ENCODE measurements around the gene TLR6. TPM values are rescaled to one million over a fixed set of nuclear protein-coding genes. Genes with fewer than 3 reads are reported as not detected.

TLR6 gene
- total RNA-seq, 1 experiment from 2014 or later = 7.7 TPM

DNA sequence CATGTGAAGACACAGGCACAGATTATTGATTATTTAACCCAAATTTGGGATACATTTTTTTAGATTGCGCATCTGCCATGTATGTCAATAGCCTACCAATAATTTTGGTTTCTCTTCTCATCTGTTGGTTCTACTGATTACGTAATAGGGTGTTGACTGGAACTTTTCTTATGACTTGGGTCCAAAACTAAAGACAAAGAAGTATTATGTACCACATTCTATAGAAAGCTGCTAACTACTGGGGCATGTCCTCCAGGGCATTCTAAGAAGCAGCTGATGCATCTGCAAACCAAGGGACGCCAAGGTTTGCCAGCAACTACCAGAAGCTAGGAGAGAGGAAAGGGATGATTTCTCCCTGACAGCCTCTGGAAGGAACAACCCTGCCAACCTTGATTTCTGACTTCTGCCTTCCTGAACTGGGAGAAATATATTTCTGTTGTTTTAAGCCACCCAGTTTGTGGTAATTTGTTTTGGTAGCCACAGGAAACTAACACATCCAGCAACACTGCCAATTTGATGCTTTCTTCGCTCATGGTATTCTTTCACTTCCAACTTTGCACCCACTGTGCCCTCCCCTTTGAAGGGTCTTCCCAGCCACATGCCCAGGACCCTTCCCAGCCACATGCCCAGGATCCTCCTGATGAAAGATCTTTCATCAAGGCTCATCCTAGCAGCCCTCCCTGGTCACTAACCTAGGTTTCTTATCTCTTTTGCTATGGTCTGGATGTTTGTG is 36.1 kb downstream of the TLR6 start:
- DNase-seq (ENCODE audit: unreplicated experiment) = no peak
- Mint-ChIP-seq H3K4me1 (ENCODE audit: insufficient read depth, unreplicated experiment) (peaks cover 7% of the 10 kb centered on the region), H3K4me3 (ENCODE audit: unreplicated experiment) (no peak overlapping the region), H3K27me3 (ENCODE audit: insufficient read depth, unreplicated experiment) (no peaks in the 10 kb centered on the region), H3K27ac (ENCODE audit: low read depth, unreplicated experiment) (no peak overlapping the region), H3K36me3 (ENCODE audit: insufficient read depth, unreplicated experiment) (peaks cover 7% of the 10 kb centered on the region), H3K9me3 (ENCODE audit: unreplicated experiment) (peaks cover 9% of the 10 kb centered on the region)
- intact Hi-C loops (cut with micrococcal nuclease) = no loop called here
- BruUV-seq (replicated peaks) = no TSS peak
- TF ChIP-seq CTCF (IDR thresholded peaks at IDR 0.05; ENCODE audit: unreplicated experiment) = no peak
- CTCF ChIA-PET = interaction anchor here (0.6 kb wide), 1 partner anchor 758 kb away, joined by 4 read pairs; no protein-coding TSS in a partner anchor
- POLR2A ChIA-PET = no interaction called here

DNA sequence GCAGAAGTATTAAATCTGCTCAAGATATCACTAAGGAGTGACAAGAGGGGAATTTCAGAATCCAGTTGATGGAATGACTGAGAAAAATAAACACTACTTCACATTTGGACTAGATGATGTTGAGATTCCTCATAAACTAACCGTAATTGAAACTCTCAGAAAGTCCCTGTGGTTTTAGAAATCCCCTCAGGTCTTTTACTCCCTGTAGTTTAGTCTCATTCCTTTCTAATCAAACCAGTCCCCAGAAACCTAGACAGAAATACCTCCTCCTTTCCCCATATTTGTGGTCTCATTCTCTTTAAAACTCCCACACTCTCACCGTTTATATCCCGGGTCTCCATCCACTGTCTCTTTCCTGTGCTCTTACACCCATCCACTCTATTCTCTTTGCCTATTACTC is 37.0 kb downstream of the TLR6 start:
- no peak overlapping the region for H3K4me3 Mint-ChIP-seq (ENCODE audit: unreplicated experiment)
- ChIA-PET POLR2A (no interaction called here), CTCF (interaction anchor here (0.9 to 1.2 kb wide), 2 partner anchors 14 to 36 kb away, joined by 3 to 4 read pairs; no protein-coding TSS in a partner anchor)
- H3K27me3 Mint-ChIP-seq (ENCODE audit: insufficient read depth, unreplicated experiment) = no peaks in the 10 kb centered on the region
- H3K27ac Mint-ChIP-seq (ENCODE audit: low read depth, unreplicated experiment) = no peak overlapping the region
- DNase-seq (ENCODE audit: unreplicated experiment) = no peak
- intact Hi-C loops (cut with micrococcal nuclease) = no loop called here
- peaks cover 9% of the 10 kb centered on the region for H3K9me3 Mint-ChIP-seq (ENCODE audit: unreplicated experiment)
- TF ChIP-seq CTCF (IDR thresholded peaks at IDR 0.05; ENCODE audit: unreplicated experiment) = no peak
- peaks cover 7% of the 10 kb centered on the region for H3K4me1 Mint-ChIP-seq (ENCODE audit: insufficient read depth, unreplicated experiment)
- no TSS peak for BruUV-seq (replicated peaks)
- peaks cover 7% of the 10 kb centered on the region for H3K36me3 Mint-ChIP-seq (ENCODE audit: insufficient read depth, unreplicated experiment)

DNA sequence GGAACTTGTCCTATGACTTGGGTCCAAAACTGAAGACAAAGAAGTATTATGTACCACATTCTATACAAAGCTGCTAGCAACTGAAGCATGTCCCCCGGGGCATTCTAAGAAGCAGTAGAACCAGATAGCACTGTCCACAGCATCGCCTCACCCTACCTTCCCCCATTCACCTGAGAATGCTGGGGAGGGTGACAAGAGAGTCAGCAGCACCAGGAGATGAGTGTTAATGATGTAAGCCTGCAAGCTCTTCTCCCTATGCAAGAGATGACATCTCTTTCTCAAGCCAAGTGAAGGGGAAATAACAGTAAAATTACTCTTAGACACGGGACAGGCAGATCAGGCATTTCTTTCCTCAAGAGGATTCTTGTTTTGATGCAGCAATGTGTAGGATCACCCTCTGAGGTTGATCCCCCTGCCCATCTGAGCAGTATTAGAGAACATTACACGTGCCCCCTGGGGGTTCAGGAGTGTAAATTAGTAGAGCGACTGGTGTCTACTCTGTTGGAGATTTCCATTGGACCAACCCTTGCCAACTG is 38.1 kb downstream of the TLR6 start:
- no TSS peak for BruUV-seq (replicated peaks)
- H3K36me3 Mint-ChIP-seq (ENCODE audit: insufficient read depth, unreplicated experiment) = no peaks in the 10 kb centered on the region
- intact Hi-C loops (cut with micrococcal nuclease) = no loop called here

More for the DNA sequence above, 38.1 kb downstream of the TLR6 start:
- Mint-ChIP-seq H3K9me3 (ENCODE audit: unreplicated experiment) (peaks cover 16% of the 10 kb centered on the region), H3K27ac (ENCODE audit: low read depth, unreplicated experiment) (no peak overlapping the region), H3K4me1 (ENCODE audit: insufficient read depth, unreplicated experiment) (peaks cover 7% of the 10 kb centered on the region), H3K4me3 (ENCODE audit: unreplicated experiment) (no peak overlapping the region), H3K27me3 (ENCODE audit: insufficient read depth, unreplicated experiment) (no peaks in the 10 kb centered on the region)
- POLR2A ChIA-PET = interaction anchor here (1.0 kb wide), 1 partner anchor 27 kb away, joined by 3 read pairs; no protein-coding TSS in a partner anchor
- CTCF ChIA-PET = interaction anchor here (0.6 to 1.2 kb wide), 3 partner anchors 13 to 1015 kb away, joined by 3 to 4 read pairs (median 3); no protein-coding TSS in a partner anchor
- no peak for DNase-seq (ENCODE audit: unreplicated experiment)
- no peak for TF ChIP-seq CTCF (IDR thresholded peaks at IDR 0.05; ENCODE audit: unreplicated experiment)

Data from MCF 10A (cell line).